Measurements from ENCODE around the gene TOX2.

The TOX2 gene

GRCh38 chr20:43960231-43960630 lies 45.6 kb downstream of the TOX2 start:
- no peak for FAIRE-seq

DNA sequence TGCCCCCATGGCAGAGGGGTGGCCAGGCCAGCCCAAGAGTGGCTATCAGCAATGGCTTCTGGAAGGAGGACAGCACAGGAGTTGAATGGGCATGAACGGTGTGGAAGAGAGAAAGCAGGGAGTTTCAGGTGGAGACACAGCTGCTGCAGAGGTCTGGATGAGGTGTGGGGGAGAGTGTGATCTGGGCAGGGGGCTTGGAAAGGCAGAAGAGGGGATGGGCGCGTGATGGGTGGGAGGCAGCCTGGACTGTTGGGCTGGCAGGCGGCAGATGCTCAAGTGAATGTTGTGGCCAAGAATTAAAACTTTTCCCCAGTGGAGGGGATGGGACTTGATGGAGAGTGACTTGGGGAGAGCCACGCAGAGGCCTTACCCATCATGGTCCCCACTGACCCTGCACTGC lies 46.5 kb downstream of the TOX2 start:
- no peak for FAIRE-seq

GRCh38 chr20:43961541-43962471 lies 47.2 kb downstream of the TOX2 start:
- no peak for FAIRE-seq

DNA sequence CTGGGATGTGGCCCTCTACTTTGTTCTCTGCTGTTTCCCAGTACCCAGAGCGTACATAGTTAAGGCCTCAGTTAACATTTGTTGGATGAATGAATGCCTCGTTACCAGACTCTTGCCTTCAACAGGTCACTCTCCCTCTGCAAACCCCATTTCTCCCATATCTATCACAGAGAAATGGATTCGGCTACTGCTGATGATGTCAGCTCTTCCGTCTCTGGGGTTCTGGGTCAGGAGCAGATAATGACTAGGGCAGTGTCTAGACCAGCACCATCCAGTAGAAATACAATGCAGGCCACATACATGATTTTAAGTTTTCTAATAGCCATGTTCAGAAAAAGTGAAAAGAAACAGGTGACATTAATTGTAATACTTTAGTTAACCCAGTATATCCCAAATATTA lies 47.9 kb downstream of the TOX2 start:
- no peak for FAIRE-seq

DNA sequence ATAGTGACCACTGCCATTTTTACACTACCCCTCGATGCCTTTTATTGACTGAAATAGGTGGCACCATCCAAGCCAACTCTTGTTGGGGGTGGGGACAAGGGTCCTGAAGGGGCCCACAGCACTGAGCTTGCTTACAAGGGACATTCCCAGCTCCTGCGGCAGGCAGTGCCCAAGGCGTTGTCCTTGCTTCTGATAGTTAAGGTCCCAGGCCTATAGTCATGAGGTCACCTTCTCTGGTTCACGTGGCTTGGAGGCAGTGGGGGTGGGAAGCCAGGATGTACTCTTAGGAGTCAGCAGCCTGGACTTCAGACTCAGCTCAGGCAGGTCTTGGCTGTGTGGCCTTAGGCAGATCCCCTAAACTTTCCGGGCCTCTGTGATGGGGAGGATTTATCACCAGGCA lies 48.6 kb downstream of the TOX2 start:
- no peak for FAIRE-seq

- FAIRE-seq = no peak
Measured at GRCh38 chr20:43963872-43964791, 49.5 kb downstream of the TOX2 start.

- no peak for FAIRE-seq
Measured at GRCh38 chr20:43968341-43969000, 53.8 kb downstream of the TOX2 start.

DNA sequence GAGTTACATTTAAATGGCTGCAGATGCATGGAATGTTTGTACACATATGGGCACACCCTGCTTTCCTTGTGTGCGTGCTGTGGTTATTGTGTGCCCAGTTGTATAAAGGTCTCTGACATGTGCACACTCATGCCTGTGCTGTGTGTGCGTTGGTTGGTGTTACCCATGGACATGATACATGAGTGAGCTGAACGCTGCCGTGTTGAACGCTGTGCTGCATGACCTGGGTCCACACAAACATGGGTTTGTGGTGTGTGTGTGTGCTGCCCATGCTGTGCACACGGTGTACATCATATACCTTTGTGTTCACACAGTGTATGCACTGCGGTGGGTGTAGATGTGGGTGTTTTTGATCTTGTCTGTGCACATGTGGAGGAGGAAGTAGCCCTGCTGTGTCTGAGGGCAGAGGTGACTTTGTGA lies 54.4 kb downstream of the TOX2 start:
- no peak for FAIRE-seq

- FAIRE-seq = no peak
Measured at GRCh38 chr20:43969501-43970182, 55.0 kb downstream of the TOX2 start.

GRCh38 chr20:43971267-43971666 lies 56.6 kb downstream of the TOX2 start:
- no peak for FAIRE-seq

GRCh38 chr20:43972051-43972450 lies 57.4 kb downstream of the TOX2 start:
- no peak for FAIRE-seq

DNA sequence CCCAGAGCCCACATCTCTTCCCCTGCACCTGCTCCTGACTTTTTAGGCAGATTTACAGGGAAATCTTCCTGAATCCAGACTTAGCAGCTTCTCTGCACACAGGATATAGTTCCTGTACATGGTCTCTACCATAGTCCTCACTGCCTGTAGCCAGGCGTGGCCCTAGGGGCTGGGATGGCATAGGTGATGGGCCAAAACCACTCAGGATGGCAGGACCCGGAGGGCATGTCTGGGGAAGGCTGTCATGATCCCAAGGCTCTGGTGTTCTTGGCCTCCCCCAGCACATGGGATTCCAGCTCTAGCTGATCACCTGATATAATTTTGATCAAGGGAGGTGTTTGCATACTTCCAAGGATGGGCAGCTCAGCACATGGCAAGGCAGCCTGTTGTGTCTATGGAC lies 58.0 kb downstream of the TOX2 start:
- no peak for FAIRE-seq

DNA sequence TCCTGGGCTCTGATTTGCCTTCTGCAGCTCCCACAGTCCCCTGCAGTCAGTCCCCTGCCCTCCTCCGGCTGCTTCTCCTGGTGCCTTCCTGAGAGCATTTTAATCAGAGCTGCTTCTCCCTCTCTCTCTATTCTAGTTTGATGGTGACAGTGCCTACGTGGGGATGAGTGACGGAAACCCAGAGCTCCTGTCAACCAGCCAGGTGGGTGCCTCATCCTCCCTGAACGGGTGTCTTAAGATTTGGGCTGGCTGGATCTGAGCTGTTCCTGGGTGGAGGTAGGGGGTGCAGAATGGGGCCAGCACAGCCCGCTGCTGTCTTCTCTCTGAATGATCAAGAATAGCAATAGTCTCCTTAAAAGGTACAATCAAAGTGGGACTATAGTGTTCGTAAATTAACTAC lies 58.6 kb downstream of the TOX2 start:
- FAIRE-seq = no peak

- FAIRE-seq = no peak
Measured at GRCh38 chr20:43973671-43974450, 59.2 kb downstream of the TOX2 start.

- FAIRE-seq = no peak
Measured at GRCh38 chr20:43974695-43975094, 60.0 kb downstream of the TOX2 start.

DNA sequence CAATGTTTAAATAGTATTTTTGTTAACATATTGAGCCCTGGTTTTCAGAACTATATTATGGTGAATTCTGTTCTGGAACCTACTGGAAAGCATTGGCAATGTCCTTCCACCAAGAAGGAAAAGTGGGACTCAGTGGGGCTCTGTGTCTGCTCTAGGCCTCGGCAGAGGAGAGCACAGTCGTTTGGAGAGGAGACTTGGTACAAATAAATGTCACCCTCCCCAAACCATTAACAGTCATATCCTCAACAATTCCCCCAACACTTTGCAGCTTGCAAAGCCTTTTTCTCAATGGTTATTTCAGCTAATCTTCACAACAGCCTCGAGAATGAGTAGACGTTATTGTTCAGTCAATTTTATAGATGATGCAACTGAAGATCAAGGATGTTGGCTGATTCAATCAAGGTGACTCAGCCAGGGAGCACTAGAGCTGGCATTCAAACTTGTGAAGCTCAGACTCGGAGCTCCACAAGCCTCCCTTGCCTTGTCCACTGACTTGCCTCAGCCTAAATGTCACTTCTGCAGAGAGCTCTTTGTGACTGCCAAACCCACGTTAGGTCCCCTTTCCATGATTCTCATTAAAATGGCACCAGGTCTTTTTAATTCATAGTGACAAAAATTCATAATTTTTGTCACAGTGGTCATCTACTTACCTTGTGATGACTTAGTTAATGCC lies 60.6 kb downstream of the TOX2 start:
- no peak for FAIRE-seq

DNA sequence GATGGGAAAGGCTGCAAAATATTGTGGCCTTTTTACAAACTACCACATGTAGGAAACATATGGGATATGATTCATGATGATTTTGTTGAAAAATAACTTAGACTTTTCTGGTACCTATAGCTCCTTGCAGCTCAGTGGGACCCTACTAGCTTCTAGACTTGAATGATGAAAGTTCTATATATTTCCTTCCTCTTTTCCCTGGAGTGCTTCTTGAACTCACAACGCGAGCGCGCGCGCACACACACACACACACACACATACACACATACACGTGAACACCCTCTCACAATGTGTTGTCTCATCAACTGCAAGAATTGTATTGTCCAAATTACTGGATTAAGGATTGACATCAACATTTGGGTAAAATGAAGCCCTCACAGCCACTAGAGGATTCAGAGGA lies 61.9 kb downstream of the TOX2 start:
- FAIRE-seq = no peak

DNA sequence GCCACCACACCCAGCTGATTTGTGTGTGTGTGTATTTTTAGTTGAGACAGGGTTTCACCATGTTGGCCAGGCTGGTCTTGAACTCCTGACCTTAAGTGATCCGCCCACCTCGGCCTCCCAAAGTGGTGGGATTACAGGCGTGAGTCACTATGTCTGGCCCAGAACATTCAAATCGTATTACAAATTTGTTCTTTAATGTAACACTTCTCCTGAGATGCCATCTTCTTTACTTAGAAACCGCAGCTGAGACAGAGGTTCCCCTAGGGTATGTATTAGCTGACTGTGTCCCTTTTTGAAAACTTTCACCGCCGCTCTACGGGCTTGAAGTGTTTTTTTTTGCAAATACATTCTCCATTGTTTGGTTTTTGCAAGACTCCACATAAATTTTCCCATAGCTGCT lies 62.6 kb downstream of the TOX2 start:
- FAIRE-seq = no peak

GRCh38 chr20:43977962-43978361 lies 63.3 kb downstream of the TOX2 start:
- no peak for FAIRE-seq

GRCh38 chr20:43979576-43980105 lies 65.0 kb downstream of the TOX2 start:
- FAIRE-seq = no peak

DNA sequence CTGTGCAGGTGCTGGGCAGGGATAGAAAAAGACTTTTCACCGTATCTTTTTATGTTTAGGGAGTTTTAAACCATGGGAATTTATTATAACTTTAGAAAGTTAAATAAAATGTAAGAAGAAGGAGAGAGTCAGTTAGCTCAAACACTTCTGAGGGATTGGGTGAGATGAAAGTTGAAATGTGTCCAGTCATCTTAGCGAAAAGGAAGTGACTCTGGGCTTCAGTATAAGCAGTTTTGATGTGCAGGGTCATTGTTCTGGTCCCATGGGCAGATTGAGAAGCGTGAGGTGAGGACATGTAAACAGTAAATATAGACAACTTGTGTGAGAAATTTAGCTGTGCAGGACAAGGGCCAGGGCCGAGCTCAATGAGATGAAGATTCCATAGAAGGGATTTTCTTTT lies 66.9 kb downstream of the TOX2 start:
- no peak for FAIRE-seq

Data from TTC549 (cell line).